SK-N-SH (cell line): ENCODE data around the gene ZNF793.

ENCODE experiments used
- CTCF ChIP-seq: fragments of 200-600 bp; sonication (generic); IDR thresholded peaks from 2 replicates; pipeline ENCODE4 v1.6.1; 2017; ENCODE audit warnings: antibody characterized with exemption, mild to moderate bottlenecking, moderate library complexity
- POLR2AphosphoS5 ChIP-seq: IDR thresholded peaks from 2 replicates; pipeline ENCODE4 v1.6.1; 2012; ENCODE audit warnings: low read depth, low read length
- RAD21 ChIP-seq: IDR thresholded peaks from 2 replicates; pipeline ENCODE4 v1.6.1; 2012; ENCODE audit warnings: mild to moderate bottlenecking, low read length
- SIN3A ChIP-seq: IDR thresholded peaks from 2 replicates; pipeline ENCODE4 v1.6.1; 2012; ENCODE audit warnings: low read depth, mild to moderate bottlenecking, low read length, moderate library complexity, borderline replicate concordance

GRCh38 chr19:37513397-37513796 is 6.7 kb downstream of the ZNF793 start:
- TF ChIP-seq CTCF (no peak), RAD21 (no peak), SIN3A (no peak), POLR2AphosphoS5 (no peak)
